Stimulated activated CD8-positive, alpha-beta memory T cell treated with anti-CD3 and anti-CD28 coated beads, Interleukin-7, amount 100 ng/mL, for 4 hours (primary cell): ENCODE measurements around the gene FGF9.

Experiments
- DNase-seq, 2 donors: peaks; one replicate each; pipeline ENCODE4 v3.0.0-alpha.2; 2020; ENCODE audit warnings: low read depth in 2 of 2

FGF9 gene

DNA sequence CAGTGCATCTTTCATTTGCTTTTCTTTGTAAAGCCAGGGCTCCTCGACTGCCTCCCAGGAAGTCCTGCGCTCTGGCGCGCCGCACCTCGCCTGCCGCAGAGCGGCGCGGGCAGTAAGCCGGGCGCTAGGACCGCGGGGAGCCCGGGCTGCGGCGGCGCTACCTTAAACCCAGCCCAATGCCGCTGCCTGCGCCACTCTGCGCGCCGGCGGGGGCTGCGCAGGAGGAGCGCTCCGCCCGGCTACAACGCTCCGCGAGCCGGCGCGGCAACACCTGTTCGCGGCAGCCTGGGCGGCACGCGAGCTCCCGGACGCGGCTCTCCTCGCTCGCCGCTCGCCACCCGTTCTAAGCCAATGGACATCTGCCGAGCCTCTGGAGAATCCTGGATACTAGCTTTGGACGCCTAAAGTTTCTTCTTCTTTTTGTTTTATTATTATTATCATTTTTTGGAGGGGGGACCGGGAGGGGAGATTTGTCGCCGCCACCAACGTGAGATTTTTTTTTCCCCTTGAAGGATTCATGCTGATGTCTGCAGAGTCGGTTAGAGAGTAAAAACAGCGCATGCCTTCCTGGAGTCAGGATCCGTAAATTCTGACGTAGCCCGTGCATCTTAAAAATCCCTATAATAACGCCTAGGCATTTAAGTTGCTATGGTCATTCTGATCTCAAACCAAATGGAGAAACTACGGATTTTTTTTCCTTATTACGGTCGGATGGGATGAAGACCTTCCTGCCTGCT is at the start of gene FGF9:
Gene FGF9, plus strand, starts transcription at position 191 of the 737 bp plus-strand sequence. CDS start 840 bp downstream, outside the sequence.
- DNase-seq, result peak; percentile 51 to 81

DNA sequence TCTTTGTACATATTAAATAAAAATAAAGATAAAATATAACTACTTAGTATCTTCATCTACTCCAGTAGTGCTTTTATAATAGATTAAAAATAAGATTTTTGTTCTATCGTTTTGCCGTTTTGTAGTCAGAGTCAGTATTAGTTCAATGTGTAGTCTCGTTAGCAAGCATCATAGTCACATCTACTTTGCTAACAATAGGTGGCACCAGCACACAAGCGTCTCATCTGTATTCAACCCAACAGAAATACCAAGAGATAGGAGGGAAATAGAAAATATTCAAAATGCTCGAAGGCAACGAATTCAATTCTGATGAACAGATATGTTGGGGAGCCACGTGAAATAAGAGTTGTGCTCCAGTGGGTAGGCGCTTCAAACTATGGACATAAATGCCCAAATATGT is 45.5 kb upstream of the FGF9 start:
- no peak for DNase-seq

DNA sequence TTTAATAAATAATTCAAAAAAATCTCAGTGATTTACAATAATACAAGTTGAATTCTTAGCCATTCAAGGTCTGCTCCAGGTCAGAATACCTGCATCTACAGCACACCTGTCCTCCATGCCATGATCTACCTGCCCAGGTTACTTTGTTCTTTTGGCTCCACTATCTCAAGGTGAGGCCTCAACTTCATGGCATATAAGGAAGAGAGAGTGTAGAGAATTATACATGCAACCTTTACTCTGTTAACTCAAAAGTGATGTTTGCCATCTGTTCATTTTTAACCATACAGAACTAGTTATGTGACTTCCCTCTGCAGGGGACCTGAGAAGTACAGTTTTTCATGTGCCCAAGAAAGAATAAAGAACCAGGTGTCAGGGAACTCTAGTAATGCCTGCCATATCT is 38.7 kb upstream of the FGF9 start:
- no peak for DNase-seq

DNA sequence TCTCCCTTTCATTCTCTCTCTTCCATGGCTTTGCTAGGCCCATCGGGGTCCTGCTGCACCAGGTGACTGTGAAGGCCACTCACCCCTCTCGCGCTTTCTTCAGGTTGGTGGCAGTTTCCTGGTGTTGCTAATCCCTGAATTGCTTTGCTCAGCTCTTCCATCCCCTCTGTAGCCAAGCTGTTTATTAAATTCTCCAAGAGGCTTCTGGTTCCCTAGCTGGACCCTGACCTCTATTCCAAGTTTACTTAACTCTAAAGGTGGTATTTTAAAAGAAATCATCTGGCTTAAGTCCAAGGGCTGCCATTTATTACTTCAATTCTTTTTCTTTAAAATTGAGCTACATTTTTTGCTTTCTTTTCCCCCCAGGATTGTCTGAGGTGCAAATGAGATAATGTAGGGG is 34.2 kb upstream of the FGF9 start:
- DNase-seq, result no peak

DNA sequence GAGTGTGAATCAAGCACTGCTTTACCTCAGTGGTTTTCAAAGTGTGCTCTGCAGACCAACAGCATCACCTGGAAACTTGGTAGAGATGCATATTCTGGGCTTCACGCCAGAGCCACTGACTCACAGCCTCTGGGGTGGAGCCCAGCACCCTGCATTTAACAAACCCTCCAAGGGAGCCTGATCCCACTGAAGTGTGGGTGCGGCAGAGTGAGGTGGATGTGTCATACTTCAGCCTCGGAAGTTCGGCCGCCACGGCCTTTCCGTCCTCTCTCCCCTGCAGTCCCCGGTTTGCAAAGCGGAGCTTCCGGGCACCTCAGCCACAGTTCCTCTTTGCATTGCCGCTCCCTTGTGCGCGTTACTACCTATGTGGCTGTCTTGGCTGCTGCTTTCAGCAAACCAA is 33.6 kb upstream of the FGF9 start:
- DNase-seq, result peak in 1 of 2 donors; percentile 26

DNA sequence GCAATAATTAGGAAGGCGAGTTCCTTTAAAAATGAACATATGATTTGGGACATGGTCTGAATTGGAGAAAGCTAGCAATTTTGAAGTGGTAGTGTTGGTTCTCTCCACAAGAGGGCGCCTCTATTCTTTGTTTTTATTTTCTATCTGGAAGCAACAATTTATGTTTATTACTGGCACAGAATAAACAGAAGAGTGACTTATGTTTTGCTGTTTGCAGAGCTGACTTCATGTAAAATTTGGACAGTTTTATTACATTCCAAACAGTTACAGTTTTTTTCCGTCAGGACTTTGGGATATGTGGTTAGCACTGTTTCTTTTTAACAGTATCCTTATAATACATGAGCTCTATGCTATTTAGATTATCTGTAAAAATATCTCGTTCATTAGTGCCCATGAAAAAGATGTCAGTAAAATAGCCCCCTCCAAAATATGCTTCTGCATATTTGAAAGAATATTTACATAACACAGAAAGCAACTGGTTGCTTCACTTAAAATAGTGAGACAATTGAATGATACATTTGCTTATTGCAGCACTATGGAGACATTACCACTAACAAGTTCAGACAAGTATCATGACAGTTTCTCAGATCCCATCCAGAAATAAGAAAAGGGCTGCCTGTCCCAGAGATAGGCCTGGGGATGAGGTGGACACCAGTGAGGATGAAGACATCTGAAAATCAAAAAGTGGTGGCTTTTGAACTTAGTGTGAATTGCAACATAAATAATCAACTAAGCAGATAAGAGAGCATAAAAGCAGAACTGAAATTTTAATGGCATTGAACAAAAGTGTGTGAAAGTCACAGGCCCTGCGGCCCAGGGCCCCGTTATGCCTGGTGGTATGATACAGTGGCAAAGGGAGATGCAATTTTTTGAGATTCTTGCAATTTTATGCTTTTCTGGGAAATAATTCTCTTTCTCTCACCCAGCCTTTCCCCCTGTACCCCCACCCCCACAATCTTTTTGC is 32.3 kb upstream of the FGF9 start:
- no peak for DNase-seq

DNA sequence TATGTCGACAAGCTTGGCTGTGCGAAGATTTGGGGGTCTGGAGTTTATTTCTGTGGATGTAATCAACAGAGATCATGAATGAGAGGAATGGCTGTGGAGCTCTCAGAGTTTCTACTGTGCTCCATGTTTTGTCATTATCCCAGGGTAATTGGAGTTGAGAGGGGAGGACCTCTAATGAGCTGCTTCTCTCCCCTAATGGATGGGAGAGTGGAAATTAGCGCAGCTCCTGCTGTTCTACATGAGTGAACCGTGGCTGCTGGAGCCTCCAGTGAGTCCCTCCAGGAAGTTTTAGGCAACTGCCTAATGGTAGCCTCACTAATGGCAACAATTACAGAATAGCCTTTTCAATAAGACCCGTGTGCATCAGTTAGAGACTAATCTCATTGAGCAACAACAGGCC is 31.3 kb upstream of the FGF9 start:
- no peak for DNase-seq

DNA sequence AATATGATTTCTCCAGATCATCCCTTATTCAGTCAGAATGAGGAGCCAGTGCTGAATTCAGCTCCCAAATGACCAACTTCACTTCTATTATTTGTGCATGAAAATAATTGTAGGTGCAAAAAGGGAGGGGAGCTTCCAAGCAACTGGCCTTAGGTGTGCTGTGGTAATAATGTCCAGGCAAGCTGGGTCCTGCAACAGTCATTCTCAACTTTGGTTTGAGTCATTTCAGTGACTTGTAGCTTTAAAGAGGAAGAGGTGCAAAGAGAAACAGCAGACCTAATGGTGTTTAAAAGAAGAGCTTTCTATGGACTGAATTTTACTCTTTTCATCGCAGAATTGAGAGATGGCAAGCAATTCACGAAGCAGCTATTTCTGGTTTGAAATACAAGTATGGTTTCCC is 29.2 kb upstream of the FGF9 start:
- DNase-seq, result no peak

DNA sequence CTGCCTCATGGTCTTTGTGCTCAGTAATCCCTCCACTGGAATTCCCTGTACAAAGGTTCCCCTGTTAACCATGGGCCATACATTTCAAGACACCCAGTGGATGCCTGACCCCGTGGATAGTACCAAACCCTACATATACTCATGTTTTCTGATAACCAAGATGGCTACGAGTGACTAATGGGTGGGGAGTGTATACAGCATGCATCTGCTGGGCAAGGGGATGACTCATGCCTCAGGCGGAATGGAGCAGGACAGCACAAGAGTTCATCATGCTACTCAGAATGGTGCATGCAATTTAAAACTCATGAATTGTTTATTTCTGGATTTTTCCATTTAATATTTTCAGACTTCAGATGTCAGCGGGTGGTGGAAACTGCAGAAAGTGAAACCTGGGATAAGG is 13.3 kb upstream of the FGF9 start:
- DNase-seq, result no peak

DNA sequence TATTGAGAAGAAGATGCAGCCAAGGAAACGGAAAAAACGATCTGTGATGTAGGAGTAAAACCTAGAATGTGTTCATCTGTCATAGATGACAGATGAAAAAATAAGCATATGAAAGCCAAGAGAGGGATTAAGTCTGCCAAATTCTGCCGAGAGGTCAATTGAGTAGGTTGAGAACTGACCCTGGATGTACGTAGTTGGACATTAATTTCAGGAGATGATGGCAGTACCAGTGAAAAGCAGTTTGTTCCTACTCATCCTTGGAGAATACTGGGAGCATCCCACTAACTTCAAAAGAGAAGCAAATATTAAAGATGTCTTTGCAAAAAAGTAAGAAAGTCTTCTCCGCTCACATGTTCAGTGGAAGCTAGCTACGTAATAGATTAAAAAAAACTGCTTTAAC is 11.8 kb upstream of the FGF9 start:
- no peak for DNase-seq

DNA sequence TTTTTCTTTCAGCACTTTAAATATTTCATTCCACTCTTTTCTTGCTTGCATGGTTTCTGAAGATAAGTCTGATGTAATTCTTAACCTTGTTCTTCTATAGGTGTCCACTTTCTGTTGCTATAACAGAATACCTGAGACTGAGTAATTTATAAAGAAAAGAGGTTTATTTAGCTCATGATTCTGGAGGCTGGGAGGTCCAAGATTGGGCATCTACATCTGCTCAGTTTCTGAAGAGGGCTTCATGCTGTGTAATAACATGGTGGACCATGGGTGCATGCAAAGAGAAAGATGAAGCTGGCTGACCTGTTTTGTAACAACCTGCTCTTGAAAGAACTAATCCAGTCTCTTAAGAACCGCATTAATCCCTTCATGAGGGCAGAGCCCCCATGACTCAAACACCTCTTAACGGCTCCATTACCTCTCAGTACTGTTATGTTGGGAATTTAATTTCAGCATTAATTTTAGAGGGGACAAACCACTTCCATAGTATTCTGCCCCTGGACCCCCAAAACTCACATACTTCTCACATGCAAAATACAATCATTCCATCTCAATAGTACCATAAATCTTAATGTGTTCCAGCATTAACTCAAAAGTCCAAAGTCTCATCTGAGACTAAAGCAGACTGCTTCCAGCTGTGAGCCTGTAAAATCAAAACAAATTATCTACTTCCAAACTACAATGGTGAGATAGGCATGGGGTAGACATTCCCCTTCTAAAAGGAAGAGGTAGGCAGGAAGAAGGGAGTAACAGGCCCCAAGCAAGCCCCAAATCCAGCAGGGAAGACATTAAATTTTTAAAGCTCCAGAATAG is 9.6 kb upstream of the FGF9 start:
- DNase-seq, result no peak

DNA sequence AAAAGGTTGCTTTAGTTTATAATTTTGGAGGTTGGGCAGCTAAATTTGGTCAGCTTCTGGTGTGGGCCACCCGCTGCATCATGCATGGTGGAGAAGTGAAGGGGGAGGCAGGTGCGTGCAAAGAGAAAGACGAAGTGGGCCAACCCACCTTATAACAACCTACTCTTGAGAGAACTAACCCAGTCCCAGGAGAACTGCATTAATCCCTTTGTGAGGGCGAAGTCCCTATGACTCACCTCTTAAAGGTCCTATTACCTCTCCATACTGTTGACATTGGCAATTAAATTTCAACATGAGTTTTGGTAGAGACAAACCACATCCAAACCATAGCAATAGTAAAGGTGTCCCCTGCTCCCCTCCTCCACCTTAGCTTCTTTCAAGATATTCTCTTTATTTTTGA is 7.7 kb upstream of the FGF9 start:
- DNase-seq, result no peak

DNA sequence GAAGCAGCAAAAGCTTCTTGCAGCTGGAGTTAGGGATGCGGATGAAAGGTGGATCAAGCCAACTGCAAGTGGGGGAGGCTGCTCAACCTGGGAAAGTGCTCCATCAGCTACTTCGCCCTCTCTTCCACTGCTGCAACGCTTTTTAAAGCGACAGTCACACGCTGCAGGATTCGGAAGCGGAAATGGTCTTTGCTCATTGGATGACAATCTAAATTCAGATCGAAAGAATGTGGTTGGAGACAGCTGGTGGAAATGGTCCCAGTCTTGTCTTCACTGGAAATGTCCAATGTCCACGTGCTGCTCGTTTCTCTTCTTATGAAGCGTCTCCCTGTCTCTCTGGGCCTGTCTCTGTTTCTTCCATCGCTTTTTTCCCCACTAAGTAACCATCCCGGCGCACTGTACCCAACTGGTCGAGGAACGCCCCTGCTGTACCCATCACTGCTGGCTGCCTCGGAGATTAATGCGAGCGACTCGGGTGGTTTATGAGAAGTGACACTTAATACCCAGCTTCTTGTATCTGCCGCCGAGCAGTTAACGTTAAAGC is 2.1 kb upstream of the FGF9 start:
- no peak for DNase-seq

DNA sequence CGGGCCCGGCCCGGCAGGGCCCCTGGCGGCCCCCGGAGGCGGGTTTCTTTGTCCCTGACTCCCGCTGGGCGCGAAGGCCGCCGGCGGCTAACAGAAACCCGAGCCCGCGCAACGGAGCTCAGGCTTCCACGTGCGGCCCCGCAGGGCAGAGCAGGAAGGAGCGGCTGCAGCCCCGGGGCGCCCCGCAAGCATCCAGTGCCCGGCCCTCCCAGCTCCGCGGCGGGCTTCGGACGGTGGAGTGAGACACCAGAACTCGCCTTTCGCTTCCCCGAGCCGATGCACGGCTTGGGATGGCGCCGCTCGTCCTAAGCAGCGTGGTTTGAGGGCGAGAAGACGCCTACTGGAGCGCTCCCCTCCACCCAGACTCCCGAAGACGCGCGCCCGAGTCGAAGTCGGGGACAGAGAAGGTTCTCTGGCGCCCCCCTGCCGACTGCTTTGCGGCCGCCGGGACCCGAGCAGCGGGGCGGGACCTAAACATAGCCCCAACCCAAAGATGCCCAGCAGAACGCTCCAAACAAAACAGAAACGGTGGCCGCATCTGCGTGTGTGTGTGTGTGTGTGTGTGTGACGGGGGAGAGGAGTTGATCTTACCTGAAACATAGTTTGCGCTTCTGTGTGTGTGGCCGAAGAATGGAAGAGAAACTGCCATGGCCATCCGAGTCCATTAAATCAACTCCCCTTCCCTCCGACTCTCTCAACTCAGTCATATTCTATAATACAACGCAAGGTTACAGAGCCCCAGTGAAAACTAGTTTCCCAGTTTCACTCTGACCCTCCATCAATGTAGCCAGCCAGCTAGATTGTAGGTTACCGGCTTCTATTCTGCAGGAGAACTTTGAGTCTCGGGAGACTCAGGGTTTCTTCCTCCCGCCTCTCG is 629 bp upstream of the FGF9 start:
- DNase-seq, result peak; percentile 48 to 72

DNA sequence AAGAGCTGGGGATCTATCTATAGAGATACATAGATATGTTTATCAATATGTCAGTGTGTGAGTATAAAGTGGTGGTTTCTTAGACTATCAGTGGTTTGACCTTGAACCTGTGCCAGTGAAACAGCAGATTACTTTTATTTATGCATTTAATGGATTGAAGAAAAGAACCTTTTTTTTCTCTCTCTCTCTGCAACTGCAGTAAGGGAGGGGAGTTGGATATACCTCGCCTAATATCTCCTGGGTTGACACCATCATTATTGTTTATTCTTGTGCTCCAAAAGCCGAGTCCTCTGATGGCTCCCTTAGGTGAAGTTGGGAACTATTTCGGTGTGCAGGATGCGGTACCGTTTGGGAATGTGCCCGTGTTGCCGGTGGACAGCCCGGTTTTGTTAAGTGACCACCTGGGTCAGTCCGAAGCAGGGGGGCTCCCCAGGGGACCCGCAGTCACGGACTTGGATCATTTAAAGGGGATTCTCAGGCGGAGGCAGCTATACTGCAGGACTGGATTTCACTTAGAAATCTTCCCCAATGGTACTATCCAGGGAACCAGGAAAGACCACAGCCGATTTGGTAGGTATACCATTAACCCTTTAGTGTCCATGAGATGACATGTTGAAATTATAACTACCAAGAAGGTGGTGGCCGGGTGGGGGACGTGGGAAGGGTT is 880 bp downstream of the FGF9 start:
- DNase-seq, result no peak

DNA sequence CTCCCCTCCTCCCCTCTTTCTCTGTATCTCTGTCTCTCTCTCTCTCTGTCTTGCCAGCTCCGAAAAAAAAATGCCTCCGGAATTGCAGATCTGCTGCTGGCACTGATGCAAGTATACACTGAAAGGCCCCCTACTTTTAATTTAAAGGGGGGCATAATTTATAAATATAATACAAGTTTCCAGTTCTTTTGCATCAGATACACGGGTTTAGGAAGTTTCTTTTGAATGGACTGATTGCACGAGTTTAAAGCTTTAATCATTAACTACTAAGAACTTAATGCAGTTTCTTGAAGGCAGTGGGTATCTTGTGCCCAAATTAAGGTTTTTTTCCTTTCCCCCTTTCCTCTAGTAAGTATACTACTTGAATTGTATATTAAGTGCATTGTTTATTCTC is 1.4 kb downstream of the FGF9 start:
- no peak for DNase-seq

DNA sequence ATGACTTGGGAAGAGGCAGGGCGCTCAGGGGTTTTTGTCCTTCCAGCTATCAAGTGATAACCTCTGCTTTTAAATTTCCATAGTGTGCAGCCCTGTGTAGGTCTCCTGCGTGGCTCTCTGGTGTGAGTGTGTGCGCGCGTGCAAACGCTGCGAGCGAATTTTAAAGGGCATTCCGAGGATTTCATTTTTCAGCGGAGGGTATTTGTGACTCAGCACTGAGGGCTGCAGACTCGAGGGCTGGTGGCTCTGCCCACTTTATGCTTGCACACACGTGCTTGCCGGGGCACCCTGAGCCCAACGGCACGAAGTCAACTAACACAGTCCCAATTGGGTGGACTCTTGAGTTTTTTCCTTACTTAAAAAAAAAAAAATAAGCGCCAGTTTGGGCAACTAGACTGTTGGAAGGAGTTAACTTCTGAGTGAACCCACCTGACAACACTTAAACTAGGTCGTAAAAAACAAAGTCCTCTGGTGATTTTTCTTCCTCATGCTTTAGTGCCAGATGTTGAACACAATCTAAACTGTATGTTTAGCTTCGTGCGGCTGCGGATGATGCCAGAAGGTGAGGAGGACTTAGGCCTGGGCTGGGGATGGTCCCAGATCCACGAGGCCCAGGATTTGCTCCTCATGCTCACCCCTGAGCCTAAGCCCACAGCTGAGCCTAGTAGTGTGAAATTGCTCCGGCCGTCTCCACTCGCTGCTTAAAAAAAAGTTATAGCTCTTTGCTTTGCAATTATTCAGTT is 2.1 kb downstream of the FGF9 start:
- DNase-seq, result peak in 1 of 2 donors; percentile 28

DNA sequence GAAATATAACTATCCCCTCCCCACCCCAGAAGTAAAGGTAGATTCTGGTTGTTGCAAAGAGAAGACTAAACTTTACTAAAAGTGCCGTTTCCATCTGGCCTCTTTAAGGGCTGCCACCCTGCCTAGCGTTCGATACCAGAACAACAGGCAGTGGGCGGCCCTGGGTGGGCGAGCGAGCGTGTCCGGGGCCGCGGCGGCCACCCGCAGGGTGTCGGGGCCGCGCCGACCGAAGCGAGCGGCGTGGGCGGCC is 2.6 kb downstream of the FGF9 start:
- peak in 1 of 2 donors; percentile 33 for DNase-seq

DNA sequence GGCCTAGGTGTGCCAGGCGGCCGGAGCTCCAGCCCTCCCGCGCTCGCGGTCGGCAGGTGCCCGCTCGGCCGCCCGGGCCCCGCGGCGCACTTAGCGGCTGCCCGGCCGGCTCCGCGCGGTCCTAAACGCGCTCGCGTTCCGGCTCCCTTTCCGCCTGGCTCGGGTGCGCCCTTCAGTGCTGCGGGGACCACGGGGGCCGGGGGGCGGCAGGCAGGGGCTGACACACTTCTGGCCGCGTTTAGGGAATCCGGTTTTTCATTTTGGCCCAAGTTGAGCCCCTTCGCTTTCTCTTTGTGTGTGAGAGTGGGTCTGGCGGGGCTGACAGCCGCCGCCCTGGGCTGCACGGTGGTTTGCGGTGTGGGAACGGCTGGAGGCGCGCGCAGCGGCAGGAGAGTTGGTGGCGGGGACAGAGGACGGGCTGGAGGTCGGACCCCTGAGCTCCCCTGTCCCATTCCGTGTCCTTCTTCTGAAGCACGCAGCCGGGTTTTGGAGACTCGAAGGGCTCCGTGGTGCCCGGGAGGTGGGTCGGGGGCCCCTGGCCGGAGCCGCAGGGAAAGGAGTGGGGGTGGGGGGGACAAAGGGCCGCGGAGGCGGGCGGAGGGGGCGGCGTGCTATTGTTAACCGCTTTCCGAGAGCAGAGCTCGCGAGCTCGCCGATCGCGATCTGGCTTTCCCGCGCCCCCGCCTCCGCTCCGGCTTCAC is 3.1 kb downstream of the FGF9 start:
- peak in 1 of 2 donors; percentile 27 for DNase-seq
